GM21360 (cell line): ENCODE results near the gene QRICH1.
A peak's percentile ranks its signal among the peaks of the same experiment; 100 is the strongest.
"Not testable (repeated sequence)": the region's sequence is repeated elsewhere in the genome, so short reads cannot be mapped to it uniquely, and the experiment has no call there.

Experiments used
- ATAC-seq: cut with Tn5 transposase; IDR thresholded peaks from one replicate; pipeline ENCODE4 v1.9.1; 2021; ENCODE audit warnings: mild to moderate bottlenecking, moderate library complexity; ENCODE audit not compliant: unreplicated experiment

The QRICH1 gene

DNA sequence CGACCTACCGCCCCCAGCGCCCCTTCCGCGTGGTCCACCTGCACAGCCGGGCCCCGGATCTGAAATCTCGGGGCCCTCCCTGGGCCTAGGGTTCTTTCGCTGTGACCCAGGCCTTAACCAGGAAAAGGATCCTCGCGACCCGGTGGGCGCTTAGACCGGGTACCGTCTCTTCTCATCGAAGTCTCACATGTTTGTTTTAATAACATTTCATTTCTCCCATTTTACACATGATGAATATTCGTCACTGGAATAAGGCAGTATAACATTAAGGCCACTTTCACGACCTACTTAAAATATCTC lies 75.2 kb downstream of the QRICH1 start:
- no peak for ATAC-seq

DNA sequence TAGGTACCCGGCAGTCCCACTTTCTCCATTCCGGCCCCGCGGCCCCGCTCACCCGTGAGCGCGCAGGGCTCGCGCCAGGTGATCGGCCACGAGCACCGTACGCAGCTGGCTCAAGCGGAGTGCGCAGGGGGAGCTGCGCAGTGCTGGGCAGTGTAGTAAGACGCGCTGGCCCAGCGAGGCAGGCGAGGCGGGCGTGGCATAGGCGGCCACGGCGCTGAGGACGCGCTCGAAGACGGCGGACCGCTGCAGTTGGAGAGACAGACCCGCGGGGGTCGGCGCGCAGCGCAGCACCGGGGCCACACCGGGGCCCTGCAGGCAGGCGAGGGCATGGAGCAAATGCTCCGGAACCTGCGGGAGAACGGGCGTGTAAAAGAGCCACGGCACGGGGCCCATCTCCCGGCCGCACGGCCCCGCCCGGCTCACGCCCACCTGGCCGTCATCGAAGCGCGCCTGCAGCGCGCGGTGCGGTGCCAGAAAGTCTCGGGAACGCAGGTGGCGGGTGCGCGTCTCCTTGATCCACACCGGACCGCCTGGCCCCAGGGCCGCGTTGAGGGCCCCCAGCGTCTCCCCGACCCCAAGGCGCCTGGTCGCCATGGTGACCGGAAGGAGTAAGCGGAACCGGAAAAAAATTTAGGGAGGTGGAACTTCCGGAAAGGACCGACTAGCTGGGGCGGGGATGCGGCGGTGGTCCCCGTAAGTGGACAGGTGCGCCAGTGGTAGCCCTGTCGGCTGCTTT lies 75.7 kb downstream of the QRICH1 start, which contains the start of gene DALRD3:
DALRD3 (minus strand) TSS at position 610 of the 736 bp plus-strand sequence; CDS start at position 594, 16 bp downstream.
- no peak for ATAC-seq

DNA sequence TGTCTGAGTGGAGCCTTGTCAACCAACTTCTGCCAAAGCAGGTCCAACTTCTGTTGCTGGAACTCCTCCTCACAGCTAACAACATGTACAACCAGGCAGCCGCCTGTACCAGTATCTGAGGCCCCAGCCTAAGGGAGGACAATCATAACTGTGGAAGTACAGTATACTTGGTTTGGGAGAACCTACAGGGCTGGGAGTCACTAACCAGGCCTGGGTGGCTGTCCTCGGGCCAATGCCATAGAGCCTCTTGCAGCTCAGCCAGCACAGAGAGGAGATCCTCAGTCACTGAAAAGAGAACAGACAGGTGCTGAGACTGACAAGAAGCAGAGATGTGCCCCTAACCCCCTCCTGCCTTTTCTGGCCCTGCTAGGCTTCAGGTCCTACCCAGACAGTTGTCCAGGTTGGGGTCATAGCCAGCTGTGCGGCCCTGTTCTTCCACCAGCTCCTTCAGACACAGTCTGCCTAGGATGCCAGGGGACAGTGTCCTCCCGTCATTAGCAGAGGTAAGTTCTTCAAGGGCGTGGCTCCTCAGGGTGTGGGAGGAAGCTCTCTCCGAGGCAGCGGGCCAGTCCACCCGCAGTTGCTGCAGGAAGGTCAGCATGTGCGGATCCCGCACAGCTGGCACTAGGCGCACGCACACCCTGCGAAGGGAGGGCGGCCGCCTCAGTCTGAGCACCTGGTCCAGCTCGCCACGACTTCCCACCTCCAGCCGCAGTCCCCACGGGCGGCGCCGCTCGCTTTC lies 76.5 kb downstream of the QRICH1 start:
- no peak for ATAC-seq

DNA sequence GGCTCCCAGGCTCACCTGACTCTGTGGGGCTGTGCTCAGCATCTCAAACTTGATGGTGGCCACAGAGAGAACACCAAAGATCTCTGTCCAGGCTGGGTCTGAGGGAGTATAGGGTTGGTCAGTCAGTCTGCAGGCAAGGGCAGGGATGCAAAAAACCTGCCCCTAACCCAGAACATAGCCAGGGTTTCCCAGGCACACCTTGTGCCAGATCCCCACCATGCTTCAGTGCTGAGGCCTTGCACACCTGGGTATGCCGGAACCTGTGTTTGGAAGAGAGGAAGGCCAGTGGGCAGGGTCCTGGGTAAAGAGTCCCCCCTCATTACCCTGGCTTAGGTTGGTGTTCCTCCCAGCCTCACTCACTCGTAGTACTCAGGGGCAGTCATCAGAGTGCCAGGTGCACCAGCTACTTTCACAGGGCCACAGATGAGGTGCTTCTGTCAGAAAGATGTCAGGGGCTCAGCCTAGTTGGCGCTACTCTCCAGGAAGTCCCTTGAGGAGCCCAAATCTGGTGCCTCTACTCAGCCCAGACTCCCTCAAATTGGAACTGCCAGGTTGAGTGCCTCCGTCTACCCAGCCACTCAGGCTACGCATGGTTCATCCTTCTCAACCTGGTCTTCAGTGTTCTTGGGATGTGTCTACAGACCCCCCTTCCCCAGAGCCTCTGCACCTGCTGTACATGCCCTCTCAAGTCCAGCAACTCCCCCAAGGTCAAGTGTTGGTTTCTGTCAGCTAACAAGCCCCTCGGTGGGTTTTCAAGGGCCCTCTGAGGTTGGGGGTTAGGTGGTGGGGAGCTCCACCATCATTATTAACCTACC lies 77.2 kb downstream of the QRICH1 start:
- no peak for ATAC-seq

DNA sequence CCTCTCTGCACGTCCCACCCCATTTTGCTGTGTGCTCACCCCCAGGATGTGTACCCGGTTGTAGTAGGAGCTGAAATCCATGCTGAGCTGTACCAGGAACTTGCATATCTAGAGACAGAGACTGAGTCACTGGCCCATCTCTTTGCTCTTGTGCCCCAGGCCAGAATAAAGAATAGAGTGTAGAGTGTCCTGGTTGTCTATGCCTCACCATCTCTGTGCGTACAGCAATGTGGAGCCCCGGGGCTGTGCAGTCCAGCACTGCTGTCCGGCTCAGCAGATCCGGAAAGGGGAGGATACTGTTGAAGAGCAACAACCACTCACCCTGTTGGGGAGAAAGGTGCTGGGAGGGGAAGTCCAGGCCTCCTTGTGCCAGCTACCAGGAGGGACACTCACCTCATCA lies 78.1 kb downstream of the QRICH1 start:
- ATAC-seq, result no peak

DNA sequence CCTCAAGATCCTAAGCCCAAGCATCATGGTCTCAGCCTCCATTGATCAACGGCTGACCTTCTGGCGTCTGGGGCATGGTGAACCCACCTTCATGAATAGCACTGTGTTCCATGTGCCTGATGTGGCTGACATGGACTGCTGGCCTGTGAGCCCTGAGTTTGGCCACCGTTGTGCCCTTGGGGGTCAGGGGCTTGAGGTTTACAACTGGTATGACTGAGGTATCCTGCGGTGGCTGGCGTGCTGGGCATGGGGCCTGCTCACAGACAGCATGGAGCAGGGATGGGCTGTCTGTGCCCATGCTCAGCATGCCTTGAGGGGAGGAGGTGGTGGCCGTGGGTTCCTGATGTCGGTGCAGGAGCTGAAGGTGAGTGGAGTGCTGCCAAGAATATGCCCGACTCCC lies 78.8 kb downstream of the QRICH1 start:
- no peak for ATAC-seq

DNA sequence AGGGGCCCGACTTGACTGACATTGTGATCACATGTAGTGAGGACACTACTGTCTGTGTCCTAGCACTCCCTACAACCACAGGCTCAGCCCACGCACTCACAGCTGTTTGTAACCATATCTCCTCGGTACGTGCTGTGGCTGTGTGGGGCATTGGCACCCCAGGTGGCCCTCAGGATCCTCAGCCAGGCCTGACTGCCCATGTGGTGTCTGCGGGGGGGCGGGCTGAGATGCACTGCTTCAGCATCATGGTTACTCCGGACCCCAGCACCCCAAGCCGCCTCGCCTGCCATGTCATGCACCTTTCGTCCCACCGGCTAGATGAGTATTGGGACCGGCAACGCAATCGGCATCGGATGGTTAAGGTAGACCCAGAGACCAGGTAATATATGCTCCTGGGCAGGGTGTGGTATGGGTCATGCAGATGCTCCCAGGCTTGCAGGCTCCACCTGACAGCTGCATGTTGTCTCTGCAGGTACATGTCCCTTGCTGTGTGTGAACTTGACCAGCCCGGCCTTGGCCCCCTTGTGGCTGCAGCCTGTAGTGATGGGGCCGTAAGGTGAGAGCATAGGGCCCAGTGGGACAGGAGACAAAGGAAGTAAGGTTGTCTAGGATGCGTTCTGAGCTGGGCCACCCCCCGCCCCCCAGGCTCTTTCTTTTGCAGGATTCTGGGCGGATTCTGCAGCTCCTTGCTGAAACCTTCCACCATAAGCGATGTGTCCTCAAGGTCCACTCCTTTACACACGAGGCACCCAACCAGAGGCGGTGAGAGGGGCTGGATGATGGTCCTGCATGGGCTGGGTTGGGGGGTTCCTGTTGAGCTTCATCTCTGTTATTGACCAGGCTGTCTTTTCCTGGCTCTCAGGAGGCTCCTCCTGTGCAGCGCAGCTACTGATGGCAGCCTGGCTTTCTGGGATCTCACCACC lies 79.9 kb downstream of the QRICH1 start:
- no peak for ATAC-seq

DNA sequence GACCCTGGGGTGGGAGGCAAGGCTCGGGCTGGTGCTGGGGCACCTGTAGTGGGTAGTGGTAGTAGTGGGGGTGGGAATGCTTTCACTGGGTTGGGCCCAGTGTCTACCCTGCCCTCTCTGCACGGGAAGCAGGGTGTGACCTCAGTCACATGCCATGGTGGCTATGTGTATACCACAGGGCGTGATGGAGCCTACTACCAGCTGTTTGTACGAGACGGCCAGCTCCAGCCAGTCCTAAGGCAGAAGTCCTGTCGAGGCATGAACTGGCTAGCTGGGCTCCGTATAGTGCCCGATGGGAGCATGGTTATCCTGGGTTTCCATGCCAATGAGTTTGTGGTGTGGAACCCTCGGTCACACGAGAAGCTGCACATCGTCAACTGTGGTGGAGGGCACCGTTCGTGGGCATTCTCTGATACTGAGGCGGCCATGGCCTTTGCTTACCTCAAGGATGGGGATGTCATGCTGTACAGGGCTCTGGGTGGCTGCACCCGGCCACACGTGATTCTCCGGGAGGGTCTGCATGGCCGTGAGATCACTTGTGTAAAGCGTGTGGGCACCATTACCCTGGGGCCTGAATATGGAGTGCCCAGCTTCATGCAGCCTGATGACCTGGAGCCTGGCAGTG lies 80.6 kb downstream of the QRICH1 start:
- no peak for ATAC-seq

DNA sequence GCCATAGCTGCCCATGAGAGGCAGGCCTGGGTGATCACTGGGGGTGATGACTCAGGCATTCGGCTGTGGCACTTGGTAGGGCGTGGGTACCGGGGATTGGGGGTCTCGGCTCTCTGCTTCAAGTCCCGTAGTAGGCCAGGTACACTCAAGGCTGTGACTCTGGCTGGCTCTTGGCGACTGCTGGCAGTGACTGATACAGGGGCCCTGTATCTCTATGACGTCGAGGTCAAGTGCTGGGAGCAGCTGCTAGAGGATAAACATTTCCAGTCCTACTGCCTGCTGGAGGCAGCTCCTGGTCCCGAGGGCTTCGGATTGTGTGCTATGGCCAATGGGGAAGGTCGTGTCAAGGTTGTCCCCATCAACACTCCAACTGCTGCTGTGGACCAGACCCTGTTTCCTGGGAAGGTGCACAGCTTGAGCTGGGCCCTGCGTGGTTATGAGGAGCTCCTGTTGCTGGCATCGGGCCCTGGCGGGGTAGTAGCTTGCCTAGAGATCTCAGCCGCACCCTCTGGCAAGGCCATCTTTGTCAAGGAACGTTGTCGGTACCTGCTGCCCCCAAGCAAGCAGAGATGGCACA lies 81.3 kb downstream of the QRICH1 start:
- no peak for ATAC-seq

DNA sequence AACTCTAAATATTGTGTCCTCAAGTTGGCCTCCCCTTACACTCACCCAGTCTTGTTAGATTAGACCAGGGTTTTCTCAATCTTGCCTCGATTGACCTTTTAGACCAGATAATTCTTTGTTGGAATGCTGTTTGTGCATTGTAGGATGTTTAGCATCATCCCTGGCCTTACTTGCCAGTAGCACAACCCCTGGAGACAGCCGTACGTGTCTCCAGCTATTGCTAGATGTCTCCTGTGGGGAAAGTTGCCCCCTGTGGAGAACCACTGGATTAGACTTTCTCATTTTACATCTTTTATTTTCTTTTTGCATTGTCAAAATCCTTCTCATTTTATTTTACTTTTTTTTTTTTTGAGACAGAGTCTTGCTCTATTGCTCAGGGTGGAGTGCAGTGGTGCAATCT lies 84.5 kb downstream of the QRICH1 start:
- no peak for ATAC-seq

DNA sequence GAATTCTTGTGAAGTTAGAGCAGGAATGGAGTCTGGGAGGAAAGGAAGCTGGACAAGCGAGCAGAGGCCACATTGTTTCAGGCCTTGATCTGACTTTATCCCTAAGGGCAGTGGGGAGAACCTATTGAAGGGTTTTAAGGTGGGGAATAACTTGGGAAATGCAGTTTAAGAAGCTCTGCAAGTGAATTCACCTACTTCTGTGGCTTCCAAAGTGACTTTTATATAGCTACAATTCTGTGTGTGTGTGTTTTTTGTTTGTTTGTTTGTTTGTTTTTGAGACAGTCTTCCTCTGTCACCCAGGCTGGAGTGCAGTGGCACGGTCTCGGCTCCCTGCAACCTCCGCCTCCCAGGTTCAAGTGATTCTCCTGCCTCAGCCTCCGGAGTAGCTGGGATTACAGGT lies 85.2 kb downstream of the QRICH1 start:
- not testable (repeated sequence) for ATAC-seq

DNA sequence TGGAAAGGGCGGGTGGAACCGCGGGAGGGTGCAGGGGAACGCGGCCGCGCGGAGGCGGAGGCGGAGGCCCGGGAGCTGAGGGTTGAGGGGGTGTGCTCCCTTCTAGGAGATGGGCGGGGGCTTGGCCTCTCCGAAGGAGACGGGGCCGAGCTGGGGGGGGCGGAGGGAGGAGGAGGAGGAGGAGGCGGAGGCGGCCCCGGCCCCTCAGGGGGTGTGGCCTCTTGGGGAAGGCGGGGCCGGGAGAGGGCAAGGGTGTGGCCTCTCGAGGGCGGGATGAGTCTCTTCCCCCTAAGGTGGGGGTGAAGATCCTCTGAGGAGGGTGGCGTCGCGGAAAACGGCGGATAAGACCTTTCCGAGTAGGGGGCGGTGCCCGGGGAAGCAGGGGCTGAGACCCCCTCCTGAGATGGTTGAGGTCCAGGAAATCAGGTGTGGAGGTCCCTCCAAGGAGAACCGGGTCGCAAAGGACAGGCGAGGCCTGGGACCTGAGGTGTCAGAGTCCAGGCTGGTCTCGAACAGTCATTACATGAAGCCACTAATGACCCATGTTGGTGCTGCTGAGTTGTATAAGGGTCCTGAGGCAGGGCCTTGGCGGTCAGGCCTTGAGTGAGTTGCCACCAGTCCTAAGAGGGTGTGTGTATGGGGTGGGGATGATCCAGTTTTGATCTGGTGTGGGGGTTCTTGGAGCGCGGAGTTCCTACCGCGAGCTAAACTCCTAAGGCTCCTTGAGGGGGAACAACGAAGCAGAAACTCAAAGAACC lies 85.9 kb downstream of the QRICH1 start:
- peak; percentile 48 for ATAC-seq

DNA sequence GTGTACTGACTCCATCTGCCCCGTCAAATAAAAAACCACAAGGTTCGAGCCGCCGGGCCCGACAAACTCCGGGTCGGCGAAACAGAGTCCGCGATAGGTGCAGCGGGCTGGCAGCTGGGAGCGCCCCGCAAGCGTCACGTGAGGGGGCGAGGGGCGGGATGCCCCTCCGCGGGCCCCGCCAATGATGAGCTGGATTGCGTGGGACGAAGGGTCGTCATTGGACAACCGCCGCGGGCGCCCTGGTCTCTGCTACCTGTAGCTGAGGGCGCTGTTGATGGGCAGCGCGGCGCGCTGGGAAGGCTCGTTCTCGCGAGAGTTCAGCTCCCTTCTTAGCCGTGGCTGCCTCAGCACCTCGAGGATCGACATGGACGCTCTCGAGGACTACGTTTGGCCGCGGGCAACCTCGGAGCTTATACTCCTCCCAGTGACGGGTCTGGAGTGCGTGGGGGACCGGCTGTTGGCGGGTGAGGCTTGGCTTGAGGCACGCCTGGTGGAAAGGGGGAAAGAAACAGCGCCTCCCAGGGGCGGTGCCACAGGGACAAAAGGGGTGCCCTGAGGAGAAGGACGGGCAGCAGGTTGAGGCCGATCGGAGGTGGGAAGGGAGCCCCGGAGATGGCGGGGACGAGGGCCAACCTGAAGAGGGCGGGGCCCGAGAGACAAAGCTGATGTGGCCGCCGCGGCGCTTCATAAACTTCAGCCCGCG lies 86.7 kb downstream of the QRICH1 start, which contains the start of gene WDR6:
WDR6 (plus strand) TSS at position 324 of the 703 bp plus-strand sequence; CDS start at position 365, 41 bp downstream.
- ATAC-seq, result peak; percentile 79

DNA sequence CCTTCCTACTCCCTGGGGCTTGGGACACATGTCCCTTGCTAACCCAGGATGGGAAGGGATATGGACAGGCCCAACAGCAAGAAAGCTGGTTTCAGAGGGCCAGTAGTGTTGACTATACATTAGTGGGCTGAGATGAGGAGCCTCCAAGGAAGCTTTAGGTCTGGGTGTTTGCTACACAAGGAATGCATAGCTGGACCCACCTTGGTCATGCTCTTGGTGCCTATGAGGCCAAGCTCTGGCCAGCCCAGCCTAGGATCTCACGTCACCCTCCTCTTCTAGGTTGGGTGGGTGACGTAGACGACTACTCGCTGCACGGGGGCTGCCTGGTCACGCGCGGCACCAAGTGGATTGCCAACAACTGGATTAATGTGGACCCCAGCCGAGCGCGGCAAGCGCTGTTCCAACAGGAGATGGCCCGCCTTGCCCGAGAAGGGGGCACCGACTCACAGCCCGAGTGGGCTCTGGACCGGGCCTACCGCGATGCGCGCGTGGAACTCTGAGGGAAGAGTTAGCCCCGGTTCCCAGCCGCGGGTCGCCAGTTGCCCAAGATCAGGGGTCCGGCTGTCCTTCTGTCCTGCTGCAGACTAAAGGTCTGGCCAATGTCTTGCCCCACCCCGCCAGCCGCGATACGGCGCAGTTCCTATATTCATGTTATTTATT lies 87.3 kb downstream of the QRICH1 start:
- ATAC-seq, result no peak

DNA sequence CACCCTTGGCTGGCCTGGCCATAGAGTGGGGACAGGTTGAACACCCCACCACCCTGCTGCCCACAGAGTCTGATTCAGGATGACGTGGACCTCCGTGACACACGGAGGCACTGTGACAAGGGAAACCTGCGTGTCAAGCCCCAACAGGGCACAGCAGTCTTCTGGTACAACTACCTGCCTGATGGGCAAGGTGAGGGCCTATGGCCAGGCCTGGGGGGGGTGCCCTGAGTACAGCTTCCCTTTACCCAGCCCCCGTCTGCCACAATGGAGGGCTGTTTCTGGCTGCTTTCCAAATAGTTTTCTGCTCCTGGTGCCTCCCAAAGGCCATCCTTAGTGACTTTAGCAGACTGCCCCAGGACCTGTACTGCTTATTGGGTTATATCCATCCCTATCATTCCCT lies 87.9 kb downstream of the QRICH1 start:
- ATAC-seq, result no peak

DNA sequence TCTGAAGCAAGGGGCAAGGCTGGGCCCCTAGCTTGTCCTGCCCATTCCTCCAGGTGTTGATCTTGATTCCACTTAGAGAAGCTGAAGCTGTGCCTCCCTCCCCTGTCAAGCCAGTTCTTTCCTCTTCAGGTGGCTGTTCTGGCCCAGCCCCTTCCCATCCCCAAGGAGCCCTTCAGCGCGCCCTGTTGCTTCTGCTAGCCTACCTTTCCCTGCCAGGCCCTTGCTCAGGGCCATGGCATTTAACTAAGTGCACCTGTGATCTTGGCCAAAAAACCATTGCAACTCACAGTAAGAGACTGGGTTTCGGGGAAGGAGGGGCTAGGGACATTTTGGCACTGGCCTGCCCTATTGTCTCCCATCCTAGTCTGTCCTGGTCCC lies 88.6 kb downstream of the QRICH1 start:
- no peak for ATAC-seq

DNA sequence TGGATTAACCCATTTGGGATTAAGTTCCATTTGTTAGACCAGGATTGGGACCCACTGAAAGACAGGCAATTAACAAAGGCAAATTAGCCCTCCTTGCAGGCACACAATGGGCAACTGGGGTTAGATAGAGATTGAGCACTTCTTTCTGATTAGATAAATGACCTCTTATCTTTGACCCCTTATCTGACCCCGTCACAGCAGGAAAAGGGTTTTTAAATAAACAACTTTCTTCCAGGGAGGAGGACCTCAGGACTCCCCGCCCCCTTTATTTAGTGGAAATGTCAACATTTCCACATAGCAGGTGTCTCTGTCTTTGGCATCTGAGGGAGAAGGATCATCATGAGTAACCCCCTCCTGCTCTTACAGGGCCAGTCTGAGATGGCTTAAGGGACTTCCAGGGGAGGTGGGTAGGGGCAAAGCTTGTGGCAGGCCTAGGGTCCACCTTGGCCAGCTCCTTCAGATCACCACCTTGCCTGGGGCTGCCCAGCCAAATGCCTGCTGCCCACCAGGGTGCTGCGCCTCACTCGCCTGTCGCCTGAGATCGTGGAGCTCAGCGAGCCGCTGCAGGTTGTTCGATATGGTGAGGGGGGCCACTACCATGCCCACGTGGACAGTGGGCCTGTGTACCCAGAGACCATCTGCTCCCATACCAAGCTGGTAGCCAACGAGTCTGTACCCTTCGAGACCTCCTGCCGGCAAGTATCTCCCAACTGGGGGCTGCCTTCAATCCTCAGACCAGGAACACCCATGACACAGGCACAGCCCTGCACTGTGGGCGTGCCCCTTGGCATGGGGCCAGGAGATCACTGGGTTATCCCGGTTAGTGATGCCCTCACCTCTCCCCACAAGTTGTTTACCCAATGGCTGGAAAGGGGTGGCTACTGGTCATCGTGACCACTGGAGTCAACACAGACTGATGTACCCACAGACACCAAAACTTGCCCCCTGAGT lies 89.2 kb downstream of the QRICH1 start:
- no peak for ATAC-seq
